ENCODE data around the gene ALKAL2.

GRCh38 chr2:328761-329160, 40.9 kb upstream of the ALKAL2 start:
- no peak for TF ChIP-seq POLR2A (IDR thresholded peaks at IDR 0.05; ENCODE audit: low read depth)
- no peak for TF ChIP-seq CTCF (IDR thresholded peaks at IDR 0.05)
- TF ChIP-seq POLR2AphosphoS5 (IDR thresholded peaks at IDR 0.05): no peak
- TF ChIP-seq EP300 (IDR thresholded peaks at IDR 0.05): no peak

Measured in esophagus muscularis mucosa (tissue), 4 donors.